RCC 7860 (cell line): ENCODE results near the gene CCDC83.
"Not testable (repeated sequence)": the region's sequence is repeated elsewhere in the genome, so short reads cannot be mapped to it uniquely, and the experiment has no call there.

Source experiments
- DNase-seq: peaks from one replicate; pipeline ENCODE4 v3.0.0-alpha.2; 2015; ENCODE audit warnings: low spot score
- FAIRE-seq: peaks from 2 replicates; lab custom pipeline; 2012; peaks lifted over from hg19 to GRCh38; lab: Jason Lieb, UNC

The CCDC83 gene

GRCh38 chr11:85884581-85885021 is 29.4 kb downstream of the CCDC83 start:
- no peak for DNase-seq
- FAIRE-seq = no peak

GRCh38 chr11:85886089-85887056 is 31.2 kb downstream of the CCDC83 start:
- no peak for DNase-seq
- no peak for FAIRE-seq

GRCh38 chr11:85889108-85889507 is 33.9 kb downstream of the CCDC83 start:
- no peak for FAIRE-seq
- no peak for DNase-seq

- FAIRE-seq = peak; percentile 87
- peak; percentile 79 for DNase-seq
These were observed 34.7 kb downstream of the CCDC83 start for GRCh38 chr11:85889676-85890579.

GRCh38 chr11:85893395-85893794 is 38.2 kb downstream of the CCDC83 start:
- no peak for FAIRE-seq
- no peak for DNase-seq

GRCh38 chr11:85896876-85897275 is 41.7 kb downstream of the CCDC83 start:
- FAIRE-seq (no peak), DNase-seq (no peak)

- DNase-seq = no peak
- no peak for FAIRE-seq
These were observed 43.3 kb downstream of the CCDC83 start for GRCh38 chr11:85898456-85898855.

- FAIRE-seq (no peak), DNase-seq (no peak)
These were observed 47.2 kb downstream of the CCDC83 start for GRCh38 chr11:85902353-85902752.

GRCh38 chr11:85903406-85903805 is 48.2 kb downstream of the CCDC83 start:
- no peak for DNase-seq
- no peak for FAIRE-seq

GRCh38 chr11:85903811-85904210 is 48.6 kb downstream of the CCDC83 start:
- DNase-seq = no peak
- FAIRE-seq = no peak

- FAIRE-seq = no peak
These were observed 57.2 kb downstream of the CCDC83 start for GRCh38 chr11:85912414-85912813.

GRCh38 chr11:85913513-85913912 is 58.3 kb downstream of the CCDC83 start:
- no peak for FAIRE-seq
- DNase-seq = no peak

More at GRCh38 chr11:85912414-85912813, 57.2 kb downstream of the CCDC83 start:
- no peak for DNase-seq

- FAIRE-seq = no peak
These were observed 59.2 kb downstream of the CCDC83 start for GRCh38 chr11:85914425-85914824.

GRCh38 chr11:85918910-85919794 is 64.0 kb downstream of the CCDC83 start:
- DNase-seq (no peak), FAIRE-seq (no peak)

More at GRCh38 chr11:85914425-85914824, 59.2 kb downstream of the CCDC83 start:
- no peak for DNase-seq

GRCh38 chr11:85922367-85922766 is 67.2 kb downstream of the CCDC83 start:
- DNase-seq (no peak), FAIRE-seq (no peak)

- FAIRE-seq (no peak), DNase-seq (no peak)
These were observed 68.3 kb downstream of the CCDC83 start for GRCh38 chr11:85923455-85923854.

- not testable (repeated sequence) for DNase-seq, FAIRE-seq
These were observed 71.6 kb downstream of the CCDC83 start for GRCh38 chr11:85926653-85927214.

GRCh38 chr11:85930879-85931366 is 75.7 kb downstream of the CCDC83 start:
- DNase-seq (no peak), FAIRE-seq (no peak)

- FAIRE-seq (no peak), DNase-seq (no peak)
These were observed 79.5 kb downstream of the CCDC83 start for GRCh38 chr11:85934596-85935169.
